CD8-positive, alpha-beta memory T cell (primary cell): ENCODE measurements around the gene CISD1. TPM values are rescaled to one million over a fixed set of nuclear protein-coding genes. Genes with fewer than 3 reads are reported as not detected.

ENCODE experiments used
- CTCF ChIA-PET: fragments of 350-600 bp; sonication (Branson Sonifier 250); formaldehyde crosslinking; loops from one replicate; lab custom pipeline; 2021; ENCODE audit warnings: antibody characterized with exemption; lab: Charles Lee
- POLR2A ChIA-PET: fragments of 350-600 bp; sonication (Branson Sonifier 250); formaldehyde crosslinking; loops from one replicate; lab custom pipeline; 2021; ENCODE audit warnings: antibody characterized with exemption; lab: Charles Lee
- DNase-seq, 5 donors: peaks; one replicate each; pipeline versions ENCODE4 v3.0.0 to v3.0.0-alpha.2; 2020 to 2022; ENCODE audit warnings: mixed read lengths in 1 of 5
- H3K27ac ChIP-seq: one replicate; pipeline ENCODE4 v1.7.0; 2013; ENCODE audit warnings: low read depth, mild to moderate bottlenecking, low read length, moderate library complexity
- H3K27me3 ChIP-seq: 2 replicates; pipeline ENCODE4 v1.7.0; 2013; ENCODE audit warnings: low read length, mild to moderate bottlenecking; ENCODE audit not compliant: insufficient read depth, poor library complexity, severe bottlenecking
- H3K36me3 ChIP-seq: 2 replicates; pipeline ENCODE4 v1.7.0; 2013; ENCODE audit warnings: mild to moderate bottlenecking, low read length, moderate library complexity; ENCODE audit not compliant: insufficient read depth
- H3K4me1 ChIP-seq: 2 replicates; pipeline ENCODE4 v1.7.0; 2013; ENCODE audit warnings: mild to moderate bottlenecking, low read length, moderate library complexity; ENCODE audit not compliant: insufficient read depth
- H3K4me3 ChIP-seq: 2 replicates; pipeline ENCODE4 v1.7.0; 2013; ENCODE audit warnings: mild to moderate bottlenecking, low read length
- H3K9me3 ChIP-seq: 2 replicates; pipeline ENCODE4 v1.7.0; 2013; ENCODE audit warnings: mild to moderate bottlenecking, low read length
- H3K27ac Mint-ChIP-seq, 8 donors: one replicate each; pipeline ENCODE4 v1.8.0; 2020 to 2021; ENCODE audit warnings: mixed read lengths in 8 of 8, mild to moderate bottlenecking in 6 of 8, inconsistent platforms in 3 of 8, moderate library complexity in 3 of 8
- H3K27me3 Mint-ChIP-seq, 2 donors: one replicate each; pipeline ENCODE4 v1.8.0; 2020 to 2021; ENCODE audit warnings: mixed read lengths in 2 of 2, mild to moderate bottlenecking in 1 of 2, moderate library complexity in 1 of 2
- H3K36me3 Mint-ChIP-seq, 3 donors: one replicate each; pipeline ENCODE4 v1.8.0; 2020 to 2021; ENCODE audit warnings: mixed read lengths in 3 of 3, inconsistent platforms in 1 of 3, mild to moderate bottlenecking in 1 of 3
- H3K4me1 Mint-ChIP-seq, 3 donors: one replicate each; pipeline ENCODE4 v1.8.0; 2020 to 2021; ENCODE audit warnings: mixed read lengths in 3 of 3, inconsistent platforms in 1 of 3, mild to moderate bottlenecking in 1 of 3
- H3K4me3 Mint-ChIP-seq, 7 donors: one replicate each; pipeline ENCODE4 v1.8.0; 2020 to 2021; ENCODE audit warnings: mixed read lengths in 7 of 7, mild to moderate bottlenecking in 6 of 7, moderate library complexity in 4 of 7, inconsistent platforms in 2 of 7
- H3K9me3 Mint-ChIP-seq, 5 donors: one replicate each; pipeline ENCODE4 v1.8.0; 2020 to 2022; ENCODE audit warnings: mixed read lengths in 5 of 5, mild to moderate bottlenecking in 3 of 5, moderate library complexity in 2 of 5, inconsistent platforms in 1 of 5
- polyA plus RNA-seq: library from polyadenylated mRNA; unstranded; fragments of 300-500 nt; fragmentation: Illumina TruSeq; gene quantifications from one replicate; pipeline ENCODE4 v1.2.3, GENCODE V29; 2021
- total RNA-seq, 2 experiments: library from RNA; stranded (reverse); gene quantifications; one replicate each; pipeline ENCODE4 v1.2.3, GENCODE V29; 2021

The CISD1 gene
- total and polyA plus RNA-seq, 3 experiments from 2014 or later: 51.4 to 63.5 (median 55.6) TPM

GRCh38 chr10:58278274-58278961, 9.5 kb downstream of the CISD1 start:
- CTCF ChIA-PET: interaction anchor here (1.0 kb wide), 1 partner anchor 10 kb away, joined by 4 read pairs; the partner anchor contains the start of gene CISD1
- Mint-ChIP-seq H3K4me1 (peaks cover 12 to 16% (median 14%) of the 10 kb centered on the region in 3 donors), H3K36me3 (peaks cover 4 to 20% (median 8%) of the 10 kb centered on the region in 3 donors)

DNA sequence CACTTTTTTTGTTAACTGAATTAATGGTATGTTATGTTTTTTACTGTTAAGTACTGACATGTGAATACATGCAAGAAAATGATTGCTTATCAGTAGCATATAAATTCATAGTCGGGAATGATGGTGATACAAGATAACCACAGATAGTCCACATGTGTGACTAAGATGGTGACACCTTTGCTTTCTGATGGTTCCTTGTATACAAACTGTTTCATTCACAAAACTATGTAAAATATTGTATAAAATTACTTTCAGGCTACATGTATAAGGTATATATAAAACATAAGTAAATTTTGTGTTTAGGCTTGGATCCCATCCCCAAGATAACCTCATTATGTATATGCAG, 10.0 kb downstream of the CISD1 start:
- H3K27ac ChIP-seq: no peak overlapping the region
- no peaks in the 10 kb centered on the region for H3K9me3 Mint-ChIP-seq
- no peak for DNase-seq
- no peaks in the 10 kb centered on the region for H3K27me3 ChIP-seq
- H3K9me3 ChIP-seq: no peaks in the 10 kb centered on the region
- no peak overlapping the region for H3K4me3 Mint-ChIP-seq
- no peak overlapping the region for H3K27ac Mint-ChIP-seq
- ChIA-PET POLR2A (no interaction called here), CTCF (no interaction called here)
- H3K36me3 ChIP-seq: no peaks in the 10 kb centered on the region
- H3K4me1 Mint-ChIP-seq: peaks cover 12 to 16% (median 14%) of the 10 kb centered on the region in 3 donors
- no peak overlapping the region for H3K4me3 ChIP-seq
- peaks cover 4 to 20% (median 8%) of the 10 kb centered on the region in 3 donors for H3K36me3 Mint-ChIP-seq
- H3K27me3 Mint-ChIP-seq: no peaks in the 10 kb centered on the region
- H3K4me1 ChIP-seq: no peaks in the 10 kb centered on the region

More at GRCh38 chr10:58278274-58278961, 9.5 kb downstream of the CISD1 start:
- H3K27ac Mint-ChIP-seq: no peak overlapping the region
- Histone ChIP-seq H3K4me1 (no peaks in the 10 kb centered on the region), H3K4me3 (no peak overlapping the region), H3K9me3 (no peaks in the 10 kb centered on the region), H3K36me3 (no peaks in the 10 kb centered on the region), H3K27ac (no peak overlapping the region), H3K27me3 (no peaks in the 10 kb centered on the region)
- no peak overlapping the region for H3K4me3 Mint-ChIP-seq
- no peak for DNase-seq
- no peaks in the 10 kb centered on the region for H3K27me3 Mint-ChIP-seq
- POLR2A ChIA-PET: no interaction called here
- no peaks in the 10 kb centered on the region for H3K9me3 Mint-ChIP-seq

DNA sequence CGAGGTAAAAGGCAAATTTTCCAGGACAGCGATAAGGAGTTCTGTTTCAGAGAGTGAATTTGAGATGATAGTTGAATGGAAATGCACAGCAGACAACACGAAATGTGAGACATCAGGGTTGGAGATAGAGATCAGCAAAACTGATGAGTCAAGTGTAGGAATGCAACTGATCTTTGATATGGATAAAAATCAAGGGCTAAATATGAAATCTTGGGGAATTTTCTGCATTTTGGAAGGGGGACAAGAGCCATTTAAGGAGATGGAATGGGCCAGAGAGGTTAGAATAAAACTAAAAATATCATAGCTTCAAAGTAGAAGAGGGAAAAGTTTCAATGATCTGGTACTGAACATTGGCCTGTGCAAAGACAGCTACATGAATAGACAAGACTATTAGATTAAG, 11.5 kb downstream of the CISD1 start:
- Mint-ChIP-seq H3K27me3 (no peaks in the 10 kb centered on the region), H3K9me3 (no peaks in the 10 kb centered on the region), H3K4me3 (no peak overlapping the region), H3K27ac (peak overlapping the region in 1 of 8 donors; percentile 17), H3K36me3 (peaks cover 4 to 20% (median 8%) of the 10 kb centered on the region in 3 donors), H3K4me1 (peaks cover 12 to 14% (median 13%) of the 10 kb centered on the region in 3 donors)
- CTCF ChIA-PET: interaction anchor here (0.9 to 1.1 kb wide), 2 partner anchors 11 to 12 kb away, joined by 3 to 4 read pairs; partner anchors contain the start of genes CISD1 and IPMK
- no peaks in the 10 kb centered on the region for H3K27me3 ChIP-seq
- H3K36me3 ChIP-seq: no peaks in the 10 kb centered on the region
- H3K9me3 ChIP-seq: no peaks in the 10 kb centered on the region
- H3K4me3 ChIP-seq: no peak overlapping the region
- no peak for DNase-seq
- H3K4me1 ChIP-seq: no peaks in the 10 kb centered on the region
- POLR2A ChIA-PET: no interaction called here
- H3K27ac ChIP-seq: no peak overlapping the region

GRCh38 chr10:58281092-58281752, 12.3 kb downstream of the CISD1 start:
- POLR2A ChIA-PET: no interaction called here
- Histone ChIP-seq H3K27me3 (no peaks in the 10 kb centered on the region), H3K27ac (no peak overlapping the region), H3K4me1 (no peaks in the 10 kb centered on the region), H3K36me3 (no peaks in the 10 kb centered on the region), H3K4me3 (no peak overlapping the region), H3K9me3 (no peaks in the 10 kb centered on the region)
- no peak overlapping the region for H3K27ac Mint-ChIP-seq
- no peaks in the 10 kb centered on the region for H3K9me3 Mint-ChIP-seq
- peaks cover 4 to 20% (median 8%) of the 10 kb centered on the region in 3 donors for H3K36me3 Mint-ChIP-seq
- no peaks in the 10 kb centered on the region for H3K27me3 Mint-ChIP-seq
- CTCF ChIA-PET: interaction anchor here (0.9 to 1.1 kb wide), 2 partner anchors 10 to 13 kb away, joined by 3 to 4 read pairs; partner anchors contain the start of genes CISD1 and IPMK
- no peak for DNase-seq
- H3K4me1 Mint-ChIP-seq: peaks cover 12 to 14% (median 13%) of the 10 kb centered on the region in 3 donors
- no peak overlapping the region for H3K4me3 Mint-ChIP-seq

GRCh38 chr10:58282615-58283014, 13.7 kb downstream of the CISD1 start:
- Histone ChIP-seq H3K27ac (no peak overlapping the region), H3K9me3 (no peaks in the 10 kb centered on the region), H3K27me3 (no peaks in the 10 kb centered on the region), H3K4me1 (no peaks in the 10 kb centered on the region), H3K36me3 (no peaks in the 10 kb centered on the region), H3K4me3 (no peak overlapping the region)
- Mint-ChIP-seq H3K9me3 (no peaks in the 10 kb centered on the region), H3K27ac (peak overlapping the region in 7 of 8 donors; percentile 27 to 89 (median 71)), H3K4me3 (peak overlapping the region in 5 of 7 donors; percentile 5 to 49 (median 24)), H3K27me3 (no peaks in the 10 kb centered on the region), H3K4me1 (peaks cover 12 to 14% (median 13%) of the 10 kb centered on the region in 3 donors), H3K36me3 (peaks cover 4 to 14% (median 6%) of the 10 kb centered on the region in 3 donors)
- DNase-seq: peak in 2 of 5 donors; percentile 17 to 22
- CTCF ChIA-PET: interaction anchor here (1.3 to 2.1 kb wide), 2 partner anchors 9 to 14 kb away, joined by 3 to 6 read pairs; partner anchors contain the start of genes CISD1 and IPMK
- POLR2A ChIA-PET: no interaction called here

- Mint-ChIP-seq H3K27me3 (no peaks in the 10 kb centered on the region), H3K9me3 (no peaks in the 10 kb centered on the region), H3K4me3 (no peak overlapping the region), H3K27ac (no peak overlapping the region), H3K4me1 (no peaks in the 10 kb centered on the region), H3K36me3 (peaks cover 0 to 3% (median 0%) of the 10 kb centered on the region in 3 donors)
- ChIA-PET POLR2A (no interaction called here), CTCF (interaction anchor here (0.6 to 5.1 kb wide), 9 partner anchors 8 to 129 kb away, joined by 3 to 39 read pairs (median 4); partner anchors contain the start of gene CISD1)
- H3K27me3 ChIP-seq: no peaks in the 10 kb centered on the region
- H3K36me3 ChIP-seq: no peaks in the 10 kb centered on the region
- H3K27ac ChIP-seq: no peak overlapping the region
- peak in 2 of 5 donors; percentile 23 to 41 for DNase-seq
- H3K4me1 ChIP-seq: no peaks in the 10 kb centered on the region
- H3K9me3 ChIP-seq: no peaks in the 10 kb centered on the region
- no peak overlapping the region for H3K4me3 ChIP-seq
These were observed 22.7 kb downstream of the CISD1 start for GRCh38 chr10:58291538-58292174.

DNA sequence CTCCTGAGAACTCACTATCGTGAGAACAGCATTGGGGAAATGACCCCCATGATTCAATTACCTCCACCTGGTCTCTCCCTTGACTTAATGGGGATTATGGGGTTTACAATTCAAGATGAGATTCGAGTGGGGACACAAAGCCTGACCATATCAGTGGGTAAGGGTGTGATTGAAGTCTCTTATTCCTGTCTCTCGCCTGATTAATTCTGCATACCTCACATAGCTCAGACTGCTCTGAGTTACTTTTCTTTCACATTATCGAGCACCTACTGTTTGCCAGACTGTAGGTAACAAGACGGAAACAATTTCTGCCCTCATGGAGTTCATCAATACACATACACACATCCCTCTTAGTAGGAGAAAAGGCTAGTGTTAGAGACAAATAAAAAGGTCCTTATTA, 25.0 kb downstream of the CISD1 start:
- Histone ChIP-seq H3K4me3 (no peak overlapping the region), H3K27ac (no peak overlapping the region), H3K27me3 (no peaks in the 10 kb centered on the region), H3K9me3 (no peaks in the 10 kb centered on the region), H3K4me1 (no peaks in the 10 kb centered on the region), H3K36me3 (no peaks in the 10 kb centered on the region)
- ChIA-PET POLR2A (no interaction called here), CTCF (interaction anchor here (5.1 kb wide), 1 partner anchor 117 kb away, joined by 39 read pairs; no protein-coding TSS in a partner anchor)
- Mint-ChIP-seq H3K27me3 (no peaks in the 10 kb centered on the region), H3K36me3 (peaks cover 0 to 2% (median 0%) of the 10 kb centered on the region in 3 donors), H3K4me1 (no peaks in the 10 kb centered on the region), H3K9me3 (no peaks in the 10 kb centered on the region), H3K27ac (no peak overlapping the region), H3K4me3 (no peak overlapping the region)
- DNase-seq: no peak
